ENCODE results near the gene WIPF1.
A peak's percentile ranks its signal among the peaks of the same experiment; 100 is the strongest.
"Not testable (repeated sequence)": the region's sequence is repeated elsewhere in the genome, so short reads cannot be mapped to it uniquely, and the experiment has no call there.

WIPF1 gene

GRCh38 chr2:174569678-174570077 lies 27.9 kb downstream of the WIPF1 start:
- DNase-seq = no peak

- peak; percentile 54 for DNase-seq
Observed at GRCh38 chr2:174568425-174568824, 29.2 kb downstream of the WIPF1 start.

- no peak for DNase-seq
Observed at GRCh38 chr2:174566871-174567270, 30.7 kb downstream of the WIPF1 start.

DNA sequence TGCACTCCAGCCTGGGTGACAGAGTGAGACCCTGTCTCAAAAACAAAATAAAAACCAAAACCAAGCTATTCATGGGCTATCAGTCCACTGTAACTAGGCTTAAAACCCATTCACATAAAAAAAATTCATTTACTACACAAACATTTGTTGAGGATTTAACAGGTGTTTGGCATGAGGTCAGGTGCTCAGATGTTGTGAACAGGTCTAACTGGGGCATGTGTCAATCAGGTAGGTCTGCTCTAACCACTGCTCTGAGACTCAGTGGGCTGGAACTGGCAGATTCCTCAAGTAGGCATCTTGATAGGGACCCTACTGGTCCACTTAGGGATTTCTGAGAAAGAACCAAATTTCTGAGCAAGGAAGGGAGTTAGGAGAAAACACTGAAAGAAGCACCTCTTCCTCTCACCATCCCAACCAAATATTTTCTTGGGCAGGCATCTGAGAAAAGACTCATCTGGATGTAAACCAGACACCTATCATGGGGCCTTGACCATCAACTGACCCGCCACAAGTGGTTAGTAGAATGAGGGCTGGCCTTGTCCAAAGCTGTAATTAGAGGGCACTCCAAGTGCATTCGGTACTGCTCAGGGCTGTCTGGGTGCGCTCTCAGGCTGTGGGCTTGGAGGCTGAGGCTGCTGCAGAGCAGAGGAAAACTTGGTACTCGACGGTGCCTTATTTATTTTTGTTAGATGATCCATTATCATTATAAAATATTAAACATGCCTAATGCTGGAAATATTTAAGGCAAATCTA lies 33.9 kb downstream of the WIPF1 start:
- DNase-seq = no peak

DNA sequence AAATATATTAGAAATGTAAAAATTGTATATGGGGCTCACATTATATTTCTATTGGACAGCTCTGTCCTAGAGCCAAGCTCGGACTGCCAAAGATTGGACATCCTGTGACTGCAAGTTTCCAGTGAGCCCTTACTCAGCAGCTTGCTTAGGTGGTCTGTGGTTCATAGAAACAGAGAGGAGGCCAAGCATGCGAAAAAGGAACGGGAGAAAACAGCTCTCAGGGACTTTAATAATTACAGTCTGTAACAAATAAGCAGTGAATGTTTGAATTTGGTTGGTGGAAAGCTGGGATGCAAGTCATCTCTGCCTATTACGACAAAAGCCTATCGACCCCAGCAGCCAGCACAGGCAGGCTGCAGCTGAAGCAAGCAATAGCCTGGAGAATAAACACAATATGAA lies 35.6 kb downstream of the WIPF1 start:
- no peak for DNase-seq

DNA sequence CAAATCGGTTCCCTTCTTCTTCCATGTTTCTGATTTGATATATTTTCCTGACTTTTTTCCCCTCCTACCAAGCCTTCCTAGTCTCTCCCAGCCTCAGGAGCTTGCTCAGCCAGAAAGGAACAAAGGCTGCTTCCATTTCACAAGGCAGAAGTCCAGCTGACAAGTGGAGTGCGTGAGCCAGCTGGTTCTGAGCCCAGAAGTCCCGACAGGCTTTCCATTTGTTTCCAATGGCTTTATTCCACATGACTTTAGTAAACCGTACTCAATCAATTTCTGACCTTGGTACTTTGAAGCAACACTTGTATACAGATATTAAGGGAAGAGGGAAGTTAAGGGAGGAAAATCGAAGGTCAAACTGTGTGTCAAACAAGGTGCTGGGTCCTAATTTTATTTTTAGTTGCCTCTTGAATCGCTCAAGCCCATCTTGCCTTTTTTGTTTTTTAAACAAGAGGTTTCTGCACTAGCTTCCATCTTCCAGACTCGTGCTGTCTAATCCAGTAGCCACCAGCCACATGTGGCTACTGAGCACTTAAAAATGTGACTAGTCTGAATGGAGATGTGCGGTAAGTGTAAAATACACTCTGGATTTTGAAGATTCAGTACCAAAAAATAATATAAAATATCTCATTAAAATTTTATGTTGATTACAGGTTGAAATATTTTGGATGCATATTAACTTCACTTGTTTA lies 36.2 kb downstream of the WIPF1 start:
- DNase-seq = no peak

DNA sequence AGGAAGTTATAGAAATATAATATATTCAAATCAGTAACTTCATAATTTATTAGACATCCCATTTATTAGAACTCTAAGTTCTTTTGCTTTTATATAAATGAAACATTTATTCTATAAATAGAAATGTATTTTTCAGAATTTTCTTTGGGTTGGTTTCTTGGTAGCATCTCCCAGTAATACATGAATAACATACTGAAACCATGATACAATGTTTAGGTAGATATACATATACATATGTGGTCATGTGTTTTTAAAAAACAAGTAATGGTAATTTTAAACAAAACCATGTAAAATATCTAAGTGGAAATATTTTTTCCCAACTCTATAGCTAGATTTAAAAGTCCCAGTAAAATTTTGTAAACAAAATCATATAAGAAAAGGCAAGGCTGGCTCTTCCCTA lies 36.9 kb downstream of the WIPF1 start:
- DNase-seq = no peak

- no peak for DNase-seq
Observed at GRCh38 chr2:174555998-174556397, 41.6 kb downstream of the WIPF1 start.

- no peak for DNase-seq
Observed at GRCh38 chr2:174554529-174555150, 43.0 kb downstream of the WIPF1 start.

GRCh38 chr2:174553811-174554493 lies 43.7 kb downstream of the WIPF1 start:
- DNase-seq = no peak

GRCh38 chr2:174552880-174553279 lies 44.7 kb downstream of the WIPF1 start:
- DNase-seq = no peak

DNA sequence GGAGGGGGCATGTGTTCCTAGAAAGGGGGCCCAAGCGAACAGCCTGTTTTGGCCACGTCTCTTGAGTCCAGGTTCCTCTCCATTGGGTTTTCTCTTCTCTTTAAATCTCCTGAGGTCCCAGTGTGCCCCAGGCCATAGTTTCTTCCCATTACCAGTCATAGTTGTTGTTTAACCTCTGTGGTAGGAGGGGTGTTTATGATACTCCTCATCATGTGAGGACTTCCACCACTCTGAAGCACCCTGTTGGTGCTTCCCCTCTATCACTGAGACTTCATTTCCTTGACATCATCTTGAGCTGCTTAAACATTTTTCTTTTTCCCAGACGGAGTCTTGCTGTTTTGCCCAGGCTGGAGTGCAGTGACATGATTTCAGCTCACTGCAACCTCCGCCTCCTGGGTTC lies 45.9 kb downstream of the WIPF1 start:
- DNase-seq = no peak

DNA sequence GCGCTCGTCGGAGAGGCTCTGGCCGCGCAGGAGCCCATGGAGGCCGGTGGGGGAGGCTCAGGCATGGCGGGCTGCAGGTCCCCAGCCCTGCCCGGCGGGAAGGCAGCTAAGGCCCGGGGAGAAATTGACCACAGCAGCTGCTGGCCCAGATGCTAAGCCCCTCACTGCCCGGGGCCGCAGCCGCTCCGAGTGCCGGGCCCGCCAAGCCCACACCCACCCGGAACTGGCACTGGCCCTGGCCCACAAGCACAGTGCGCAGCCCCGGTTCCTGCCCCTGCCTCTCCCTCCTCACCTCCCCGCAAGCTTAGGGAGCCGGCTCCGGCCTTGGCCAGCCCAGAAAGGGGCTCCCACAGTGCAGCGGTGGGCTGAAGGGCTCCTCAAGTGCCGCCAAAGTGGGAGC lies 49.0 kb downstream of the WIPF1 start:
- not testable (repeated sequence) for DNase-seq

- not testable (repeated sequence) for DNase-seq
Observed at GRCh38 chr2:174548021-174548420, 49.6 kb downstream of the WIPF1 start.

GRCh38 chr2:174546519-174547506 lies 50.8 kb downstream of the WIPF1 start:
- DNase-seq = peak; percentile 51

GRCh38 chr2:174545240-174545639 lies 52.4 kb downstream of the WIPF1 start:
- no peak for DNase-seq

GRCh38 chr2:174544802-174545201 lies 52.8 kb downstream of the WIPF1 start:
- DNase-seq = no peak

GRCh38 chr2:174544156-174544555 lies 53.4 kb downstream of the WIPF1 start:
- no peak for DNase-seq

DNA sequence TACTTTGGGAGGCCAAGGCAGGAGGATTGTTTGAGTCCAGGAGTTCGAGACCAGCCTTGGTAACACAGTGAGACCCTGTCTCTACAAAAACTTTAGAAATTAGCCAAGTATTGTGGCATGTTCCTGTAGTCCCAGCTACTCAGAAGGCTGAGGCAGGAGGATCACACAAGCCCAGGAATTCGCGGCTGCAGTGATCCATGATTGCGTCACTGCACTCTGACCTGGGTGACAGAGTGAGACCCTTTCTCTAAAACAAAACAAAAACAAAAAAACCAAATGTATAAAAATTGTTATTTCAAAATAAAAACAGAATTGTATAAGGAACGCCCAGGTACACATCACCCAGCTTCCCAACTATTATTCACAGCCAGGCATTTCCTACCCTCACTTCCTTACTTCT lies 56.7 kb downstream of the WIPF1 start:
- no peak for DNase-seq

GRCh38 chr2:174535757-174536703 lies 61.6 kb downstream of the WIPF1 start:
- no peak for DNase-seq

- no peak for DNase-seq
Observed at GRCh38 chr2:174535083-174535482, 62.5 kb downstream of the WIPF1 start.

All from suppressor macrophage treated with lipopolysaccharide for 4 hours (primary cell).